Stimulated activated CD4-positive, alpha-beta T cell treated with anti-CD3 and anti-CD28 coated beads, Interleukin-4, amount 100 ng/mL, for 1 hour (primary cell): ENCODE results near the gene ZNF669.
A peak's percentile ranks its signal among the peaks of the same experiment; 100 is the strongest.
"Not testable (repeated sequence)": the region's sequence is repeated elsewhere in the genome, so short reads cannot be mapped to it uniquely, and the experiment has no call there.

Experiments used
- DNase-seq: peaks from one replicate; pipeline ENCODE4 v3.0.0-alpha.2; 2020

The ZNF669 gene

DNA sequence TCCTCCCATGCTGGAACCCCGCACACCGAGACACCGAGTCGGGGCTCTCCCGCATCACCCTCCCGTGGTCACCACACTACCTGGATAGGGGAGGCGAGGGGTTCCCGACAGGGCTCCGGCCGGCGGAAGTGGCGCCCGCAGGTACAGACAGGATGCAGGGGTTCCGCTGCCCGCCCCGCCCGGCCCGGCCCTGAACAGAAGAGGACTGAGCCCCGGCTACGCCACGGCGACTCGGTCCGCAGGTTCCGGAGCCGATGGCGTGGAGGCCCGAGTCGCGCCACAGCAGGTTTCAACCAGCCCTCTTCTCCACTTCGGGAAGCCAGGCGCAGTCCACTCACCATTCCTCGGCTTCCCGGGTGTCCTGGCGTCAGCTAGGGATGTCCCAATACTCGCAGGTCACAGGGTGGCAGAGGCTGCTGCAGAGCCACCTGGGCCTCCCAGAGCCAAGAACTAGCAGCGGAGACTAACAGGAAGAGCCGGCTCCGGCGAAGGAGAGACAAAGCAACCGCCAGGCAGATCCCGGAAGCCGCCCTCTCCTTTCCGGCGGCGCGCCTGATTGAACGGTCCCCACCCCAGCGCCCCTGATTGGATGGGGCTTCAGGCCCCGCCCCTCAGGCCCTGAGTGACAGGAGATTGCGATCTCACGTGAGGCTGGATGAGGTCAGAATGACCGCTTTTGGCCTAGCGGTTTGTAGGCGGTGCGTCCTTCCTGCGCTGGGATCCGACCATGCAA, at the start of gene ZNF669:
ZNF669 (minus strand) TSS at position 498 of the 733 bp plus-strand sequence; CDS start at position 341, 157 bp downstream.
- DNase-seq, result peak; percentile 94

GRCh38 chr1:247147781-247148180, 43.6 kb upstream of the ZNF669 start:
- no peak for DNase-seq

DNA sequence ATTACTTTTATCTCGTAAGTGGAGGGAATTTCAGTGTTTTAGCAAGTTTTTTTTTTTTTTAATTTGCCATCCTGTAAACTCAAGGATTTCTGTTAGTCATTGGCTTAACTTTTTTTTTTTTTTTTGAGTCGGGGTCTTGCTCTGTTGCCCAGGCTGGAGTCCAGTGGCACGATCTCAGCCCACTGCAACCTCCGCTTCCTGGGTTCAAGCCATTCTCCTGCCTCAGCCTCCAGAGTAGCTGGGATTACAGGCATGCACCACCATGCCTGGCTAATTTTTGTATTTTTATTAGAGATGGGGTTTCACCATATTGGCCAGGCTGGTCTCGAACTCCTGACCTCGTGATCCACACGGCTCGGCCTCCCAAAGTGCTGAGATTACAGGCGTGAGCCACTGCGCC, 43.0 kb upstream of the ZNF669 start:
- DNase-seq, result not testable (repeated sequence)

DNA sequence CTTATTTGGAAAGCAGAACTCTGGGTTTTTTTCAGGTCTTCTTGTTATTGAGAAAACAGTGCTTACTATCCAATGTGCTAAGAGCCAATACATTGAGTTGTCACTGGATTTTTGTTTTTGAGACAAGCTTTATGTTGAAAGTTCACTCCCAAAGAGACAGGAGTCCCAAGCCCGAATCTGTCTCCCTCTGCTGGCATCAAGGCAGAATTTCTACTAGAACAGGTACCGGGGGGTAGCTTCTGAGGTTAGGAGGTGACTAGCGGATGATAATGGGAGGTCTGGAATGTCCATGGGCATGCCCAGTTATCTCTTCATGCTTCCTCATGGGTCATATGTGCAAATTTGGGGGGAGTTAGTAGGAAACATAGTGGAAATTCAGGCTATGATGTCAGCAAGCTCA, 42.5 kb upstream of the ZNF669 start:
- DNase-seq, result no peak

DNA sequence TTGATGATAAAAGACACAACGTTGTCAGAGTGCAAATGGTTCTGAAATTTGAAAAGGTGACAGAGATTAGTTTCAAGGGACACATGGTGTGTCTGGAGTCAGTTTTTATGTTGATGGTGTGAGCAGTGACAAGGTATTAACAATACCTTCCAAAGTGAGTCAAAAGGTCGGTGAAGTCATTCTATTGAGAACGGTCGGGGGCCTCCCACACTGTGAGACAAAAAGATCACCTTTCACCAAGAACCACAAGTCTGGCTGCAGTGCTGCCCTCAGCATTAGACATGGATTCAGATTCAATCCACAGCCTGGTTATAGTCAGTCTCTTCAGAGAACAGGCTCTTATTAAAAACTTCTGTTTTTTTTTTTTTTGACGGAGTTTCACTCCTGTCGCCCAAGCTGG, 41.1 kb upstream of the ZNF669 start:
- DNase-seq, result no peak

- DNase-seq, result not testable (repeated sequence)
These were observed 35.4 kb upstream of the ZNF669 start for GRCh38 chr1:247139557-247139956.

- DNase-seq, result no peak
These were observed 27.1 kb upstream of the ZNF669 start for GRCh38 chr1:247131236-247131635.

- not testable (repeated sequence) for DNase-seq
These were observed 23.5 kb upstream of the ZNF669 start for GRCh38 chr1:247127519-247128282.

DNA sequence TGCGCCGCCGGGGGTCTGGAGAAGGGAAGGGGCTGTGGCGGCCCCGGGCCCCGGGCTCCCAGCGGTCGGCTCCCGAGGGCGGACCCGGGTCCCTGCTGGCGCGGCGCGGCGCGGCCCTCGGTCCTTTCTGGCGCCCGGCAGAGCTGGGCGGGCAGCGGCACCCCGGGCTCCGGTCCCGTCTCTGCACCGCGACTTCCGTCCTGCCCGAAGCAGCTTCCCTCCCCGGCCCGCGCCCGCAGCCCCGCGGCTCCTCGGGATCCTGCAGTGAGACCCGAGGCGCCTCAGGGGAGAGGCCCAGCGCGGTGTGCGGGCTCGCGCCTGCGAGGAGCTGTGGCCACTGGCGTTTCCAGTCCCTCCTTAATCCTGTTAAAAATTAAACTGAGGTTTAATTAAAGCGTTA, 22.4 kb upstream of the ZNF669 start:
- not testable (repeated sequence) for DNase-seq

- not testable (repeated sequence) for DNase-seq
These were observed 22.0 kb upstream of the ZNF669 start for GRCh38 chr1:247126166-247126565.

- DNase-seq, result no peak
These were observed 17.2 kb upstream of the ZNF669 start for GRCh38 chr1:247121382-247121781.

DNA sequence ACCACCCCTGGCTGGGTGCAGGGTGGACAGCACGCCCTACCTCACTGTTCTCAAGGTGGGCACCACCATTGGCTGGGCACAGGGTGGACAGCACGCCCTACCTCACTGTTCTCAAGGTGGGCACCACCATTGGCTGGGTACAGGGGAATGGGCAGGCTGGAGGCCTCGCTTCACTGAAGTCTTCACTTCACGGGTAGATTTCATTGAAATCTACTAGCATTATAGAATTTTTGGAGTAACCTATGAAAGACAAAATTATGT, 16.2 kb upstream of the ZNF669 start:
- not testable (repeated sequence) for DNase-seq

- DNase-seq, result no peak
These were observed 15.6 kb upstream of the ZNF669 start for GRCh38 chr1:247119600-247120407.

GRCh38 chr1:247118946-247119446, 14.8 kb upstream of the ZNF669 start:
- DNase-seq, result peak; percentile 40

DNA sequence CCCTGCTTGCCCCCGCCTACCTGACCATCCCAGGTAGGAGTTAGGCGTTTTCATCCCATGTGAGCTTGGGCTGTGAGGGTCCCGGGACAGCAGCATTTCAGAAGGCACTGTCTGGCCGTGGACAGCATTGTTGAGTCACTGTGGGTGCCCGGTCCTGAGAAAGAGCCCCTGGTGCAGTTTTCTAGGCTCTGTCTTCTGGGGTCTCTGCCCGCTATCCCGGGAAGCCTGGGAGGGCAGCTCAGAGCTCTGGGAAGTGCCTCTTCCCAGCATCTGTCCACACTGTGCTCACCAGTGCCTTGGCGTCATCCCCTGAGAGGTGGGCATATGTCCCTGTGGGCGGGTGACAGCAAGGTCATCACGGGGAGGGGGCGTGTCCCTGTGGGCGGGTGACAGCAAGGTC, 11.4 kb upstream of the ZNF669 start:
- DNase-seq, result no peak

GRCh38 chr1:247115141-247115510, 11.0 kb upstream of the ZNF669 start:
- DNase-seq, result no peak

DNA sequence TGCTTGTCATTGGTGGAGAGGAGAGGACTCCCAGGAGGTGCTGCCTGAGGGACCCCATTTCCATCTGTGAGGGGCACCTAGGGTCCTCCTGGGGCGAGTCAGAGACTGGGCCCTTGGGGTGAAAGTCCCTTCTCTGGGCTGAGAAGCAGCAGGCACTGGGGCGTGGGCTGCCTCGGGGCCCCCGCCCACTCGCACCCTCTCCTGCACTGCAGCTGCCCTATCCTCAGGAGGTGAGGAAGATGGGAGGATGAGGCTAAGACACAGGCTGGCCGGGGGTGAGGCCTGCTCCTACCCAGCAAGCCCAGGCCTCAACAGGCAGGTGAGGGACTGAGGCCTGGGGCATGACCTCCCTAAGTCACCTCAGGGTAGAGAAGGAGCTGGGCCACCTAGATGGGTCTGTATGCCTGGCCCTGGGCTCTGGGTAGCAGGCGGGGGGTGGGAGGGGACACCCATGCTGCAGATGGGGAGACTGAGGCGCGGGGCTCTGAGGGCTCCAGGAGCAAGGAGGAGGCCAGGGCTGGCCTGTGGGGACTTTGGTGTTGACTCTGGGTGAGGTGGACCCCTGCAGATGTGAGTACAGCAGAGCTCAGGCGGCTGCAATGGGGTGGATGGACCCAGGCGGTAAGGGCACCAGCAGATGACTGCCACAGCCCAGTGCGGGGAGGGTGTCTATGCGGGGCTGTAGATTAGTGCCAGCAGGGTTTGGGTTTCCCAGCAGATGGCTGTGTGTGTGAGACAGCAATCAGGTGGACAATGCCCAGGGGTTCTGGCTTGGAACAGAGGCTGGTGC, 10.4 kb upstream of the ZNF669 start:
- DNase-seq, result no peak

DNA sequence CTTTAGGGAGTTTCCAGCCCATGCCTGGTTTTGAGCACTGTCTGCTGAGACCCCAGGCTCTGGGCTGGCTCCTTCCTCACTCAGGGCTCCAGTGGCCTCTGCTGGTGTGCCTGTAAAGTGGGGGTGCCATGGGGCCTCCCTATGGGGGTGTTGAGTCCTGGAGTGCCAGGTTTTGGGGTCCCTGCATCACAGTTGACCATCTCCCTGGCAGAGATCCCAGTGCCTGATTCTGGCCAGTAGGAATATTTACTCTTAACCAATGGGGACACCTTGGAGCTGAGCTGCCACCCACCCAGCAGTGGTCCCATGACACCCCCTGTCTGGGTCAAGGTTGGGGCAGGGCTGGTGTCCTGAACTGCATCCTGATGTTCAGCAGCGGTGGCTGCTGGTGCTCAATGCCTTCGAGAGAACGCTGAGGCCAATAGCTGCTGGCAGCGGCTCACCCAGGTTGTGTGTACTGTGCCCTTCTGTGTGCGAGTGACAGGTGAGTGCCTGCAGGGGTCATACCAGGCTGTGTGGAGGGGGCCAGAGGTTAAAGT, 9.6 kb upstream of the ZNF669 start:
- no peak for DNase-seq

- DNase-seq, result no peak
These were observed 8.9 kb upstream of the ZNF669 start for GRCh38 chr1:247113094-247113497.

DNA sequence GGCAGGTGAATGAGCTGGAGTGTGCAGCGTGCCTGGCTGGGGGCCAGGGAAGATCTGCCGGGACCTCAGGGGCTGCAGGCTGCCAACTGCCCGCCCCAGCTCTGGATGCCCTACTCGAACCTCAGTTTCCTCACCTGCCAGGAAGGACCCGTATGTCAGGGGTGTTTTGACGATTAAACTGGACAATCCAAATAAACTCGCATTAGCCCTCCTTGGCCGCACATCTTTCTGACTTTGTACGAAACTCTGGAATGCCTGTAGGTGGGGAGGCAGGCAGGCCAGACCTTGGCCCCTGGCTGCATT, 8.3 kb upstream of the ZNF669 start:
- DNase-seq, result no peak

GRCh38 chr1:247111700-247112478, 7.7 kb upstream of the ZNF669 start:
- no peak for DNase-seq

DNA sequence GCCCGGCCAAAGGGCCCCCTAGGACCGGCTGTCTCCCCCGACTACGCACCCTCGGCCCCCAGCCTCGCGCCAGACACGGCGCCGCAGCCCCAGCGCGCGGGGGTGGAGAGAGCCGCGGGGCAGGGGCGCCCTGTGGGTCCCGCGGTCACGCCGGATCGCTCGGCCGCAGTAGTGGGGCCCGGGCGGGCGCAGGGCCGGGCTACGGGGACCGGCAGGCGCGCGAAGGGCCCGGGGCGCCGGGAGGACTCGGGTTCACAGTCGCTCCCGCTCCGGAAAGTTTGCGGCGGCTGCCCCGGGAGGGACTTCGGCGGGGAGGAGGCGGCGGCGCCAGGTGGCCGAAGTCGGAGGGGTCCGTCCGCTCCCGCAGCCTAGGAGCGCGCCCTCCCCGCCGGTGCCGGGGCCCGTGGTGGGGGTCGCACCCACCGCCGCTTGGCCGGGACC, 7.1 kb upstream of the ZNF669 start:
- DNase-seq, result no peak
